Activated CD8-positive, alpha-beta memory T cell treated with anti-CD3 and anti-CD28 coated beads, Interleukin-2, amount 50 U/mL, for 4 hours (primary cell): ENCODE measurements around the gene GZMM.

Experiments used
- DNase-seq: peaks from one replicate; pipeline ENCODE4 v3.0.0-alpha.2; 2020

GZMM gene

DNA sequence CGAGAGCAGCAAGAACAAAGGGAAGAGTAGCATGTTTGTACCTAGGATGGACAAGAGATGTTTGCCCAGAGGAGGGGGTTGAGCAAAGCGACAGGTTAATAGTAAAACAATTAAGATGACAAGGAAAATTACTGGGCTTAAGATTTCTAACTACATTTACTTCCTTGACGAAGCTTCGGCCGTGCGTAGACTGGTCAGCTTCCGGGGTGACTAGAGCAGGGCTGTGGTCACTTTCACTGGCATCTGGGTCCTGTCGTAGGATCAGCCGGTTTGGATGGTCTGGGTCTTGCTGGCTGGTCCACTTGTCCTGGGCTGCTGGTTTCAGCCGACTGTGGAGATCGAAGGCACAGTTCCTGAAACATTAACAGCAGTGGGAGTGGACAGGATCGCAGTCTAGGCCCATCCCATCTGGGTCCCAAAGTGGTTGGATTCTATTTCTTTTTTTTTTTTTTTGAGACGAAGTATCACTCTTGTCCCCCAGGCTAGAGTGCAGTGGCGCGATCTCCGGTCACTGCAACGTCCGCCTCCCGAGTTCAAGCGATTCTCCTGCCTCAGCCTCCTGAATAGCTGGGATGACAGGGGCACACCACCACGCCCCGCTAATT, 23.5 kb downstream of the GZMM start:
- DNase-seq: no peak

DNA sequence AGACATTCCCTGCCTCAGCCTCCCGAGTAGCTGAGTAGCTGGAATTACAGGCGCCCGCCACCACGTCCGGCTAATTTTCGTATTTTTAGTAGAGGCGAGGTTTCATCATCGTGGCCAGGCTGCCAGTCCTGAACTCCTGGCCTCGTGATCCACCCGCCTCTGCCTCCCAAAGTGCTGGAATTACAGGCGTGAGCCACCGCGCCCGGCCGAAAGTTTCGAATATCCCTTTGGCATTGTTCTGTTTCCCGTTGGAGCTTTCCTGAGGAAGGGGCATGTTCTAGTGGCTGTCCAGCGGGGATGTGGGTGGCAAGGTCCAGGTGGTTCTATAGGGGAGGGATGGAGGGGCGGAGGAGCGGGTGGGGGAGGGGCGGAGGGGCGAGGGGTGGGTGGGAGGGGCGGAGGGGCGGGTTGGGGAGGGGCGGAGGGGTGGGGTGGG, 26.4 kb downstream of the GZMM start:
- no peak for DNase-seq

DNA sequence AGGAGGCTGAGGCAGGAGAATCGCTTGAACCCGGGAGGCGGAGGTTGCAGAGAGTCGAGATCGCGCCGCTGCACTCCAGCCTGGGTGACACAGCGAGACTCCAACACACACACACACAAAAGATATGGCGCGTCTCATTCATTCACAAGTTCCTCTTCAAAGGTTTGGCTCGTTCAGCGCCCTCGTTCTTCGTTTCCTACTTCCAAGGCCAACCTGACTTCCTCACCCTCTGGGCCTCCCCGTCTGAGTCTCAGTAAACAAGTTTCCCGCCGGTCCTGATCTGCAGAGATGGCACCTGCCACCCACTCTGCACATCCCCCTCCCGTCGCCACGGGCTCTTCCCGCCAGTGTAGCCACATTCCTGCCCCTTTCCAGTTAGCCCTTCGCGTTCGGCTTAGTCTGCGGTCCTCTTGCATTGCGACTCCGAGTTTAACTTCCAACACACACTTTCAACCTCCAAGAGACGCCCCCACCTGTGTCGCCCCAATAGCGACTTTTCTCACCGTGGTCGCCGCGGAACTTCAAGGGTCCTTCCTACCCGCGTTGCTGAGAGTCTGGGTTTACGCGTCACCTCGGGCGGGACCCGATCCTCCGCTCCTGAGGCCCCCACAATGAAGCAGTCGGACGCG, 27.2 kb downstream of the GZMM start:
- peak; percentile 40 for DNase-seq

DNA sequence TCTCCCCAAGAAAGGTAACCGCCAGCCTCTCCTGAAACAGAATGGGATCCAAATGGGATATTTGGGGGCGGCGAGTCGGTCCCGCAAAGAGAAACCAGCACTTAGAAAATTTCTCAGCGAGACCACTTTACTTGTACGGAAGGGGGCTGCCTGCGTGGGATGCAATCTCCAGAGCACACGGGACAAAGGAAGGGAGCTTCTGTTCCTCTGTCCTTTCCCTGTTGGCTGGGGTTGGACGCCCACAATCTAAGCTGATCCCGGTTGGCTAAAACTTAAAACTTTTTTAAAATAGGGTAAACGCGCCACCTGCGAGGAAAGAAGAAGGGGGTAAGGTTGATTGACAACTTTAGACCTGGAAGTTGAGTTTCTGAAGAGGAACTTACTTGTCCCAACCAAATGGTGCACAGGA, 27.7 kb downstream of the GZMM start:
- no peak for DNase-seq

DNA sequence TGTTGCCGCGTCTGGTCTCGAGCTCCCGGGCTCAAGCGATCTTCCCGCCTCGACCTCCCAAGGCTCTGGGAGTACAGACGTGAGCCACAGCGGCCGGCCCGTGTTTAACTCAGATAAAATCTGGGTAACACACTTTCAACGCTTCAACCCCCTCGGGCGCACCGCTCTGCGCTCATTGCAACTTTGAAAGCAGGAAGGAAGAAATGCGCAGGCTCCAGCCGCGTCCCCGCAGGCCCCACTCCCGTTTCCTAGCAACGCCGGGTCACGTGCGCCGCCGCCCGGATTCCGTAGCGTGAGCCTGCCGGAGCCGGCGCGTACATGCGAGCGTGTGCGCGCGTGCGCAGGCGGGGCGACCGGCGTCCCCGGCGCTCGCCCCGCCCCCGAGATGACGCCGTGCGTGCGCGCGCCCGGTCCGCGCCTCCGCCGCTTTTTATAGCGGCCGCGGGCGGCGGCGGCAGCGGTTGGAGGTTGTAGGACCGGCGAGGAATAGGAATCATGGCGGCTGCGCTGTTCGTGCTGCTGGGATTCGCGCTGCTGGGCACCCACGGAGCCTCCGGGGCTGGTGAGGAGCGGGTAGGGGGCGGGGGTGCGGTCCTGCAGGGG, 28.4 kb downstream of the GZMM start, which contains the start of gene BSG:
Gene BSG (plus strand): TSS at position 457 of the 603 bp plus-strand sequence. CDS start 39 bp downstream, at position 496.
- DNase-seq: peak; percentile 98

DNA sequence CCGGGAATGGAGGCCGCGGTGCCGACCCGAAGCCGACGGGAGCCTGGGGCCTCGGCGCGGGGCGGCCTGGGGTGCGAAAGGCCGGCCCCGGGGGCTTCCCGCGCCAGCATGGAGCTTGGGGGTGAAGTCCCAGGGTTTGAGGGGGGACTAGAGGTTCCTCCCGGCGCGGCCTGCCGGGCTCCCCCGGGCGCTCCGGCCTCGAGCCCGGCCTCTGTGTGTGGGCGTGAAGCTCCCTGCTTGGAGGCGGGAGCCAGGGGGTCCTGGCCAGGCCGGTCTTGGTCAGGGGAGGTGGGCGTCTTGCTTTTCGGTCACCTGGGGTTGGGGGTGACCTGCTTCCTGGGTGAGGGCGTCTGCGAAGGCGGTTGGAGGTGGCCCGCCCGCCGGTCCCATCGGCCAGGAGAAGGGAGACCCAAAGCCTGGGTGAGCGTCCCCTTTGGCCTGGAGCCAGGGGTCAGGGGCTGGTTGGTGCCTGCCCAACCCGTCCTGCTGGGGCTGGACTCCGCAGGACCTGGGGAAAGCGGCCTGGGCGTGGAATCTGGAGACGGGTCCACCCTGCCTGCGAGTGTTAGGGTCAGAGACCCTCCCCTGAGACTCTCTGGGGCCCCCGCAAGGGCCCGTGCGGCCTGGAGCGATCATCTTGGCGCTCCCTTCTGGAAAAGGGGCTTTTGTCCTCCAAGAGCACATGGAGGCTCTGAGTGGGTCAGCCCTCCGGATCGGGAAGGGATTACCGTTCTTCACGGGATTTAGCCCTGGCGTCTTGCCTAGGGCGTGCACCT, 29.1 kb downstream of the GZMM start:
- no peak for DNase-seq

DNA sequence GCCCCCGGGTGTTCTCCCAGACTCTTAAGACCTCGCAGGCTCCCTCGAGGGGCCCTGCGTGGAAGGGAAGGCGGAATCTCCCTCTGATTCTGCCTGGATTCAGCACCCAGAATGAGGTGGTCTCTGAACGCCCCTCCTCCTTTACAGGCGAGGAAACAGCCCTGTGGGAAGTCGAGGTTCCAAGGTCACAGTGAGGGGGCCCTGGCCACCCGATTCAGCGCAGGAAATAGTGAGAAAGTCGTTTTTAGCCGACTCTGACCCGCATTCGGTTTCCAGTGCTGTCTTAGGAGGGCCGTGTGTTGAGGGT, 29.6 kb downstream of the GZMM start:
- no peak for DNase-seq

DNA sequence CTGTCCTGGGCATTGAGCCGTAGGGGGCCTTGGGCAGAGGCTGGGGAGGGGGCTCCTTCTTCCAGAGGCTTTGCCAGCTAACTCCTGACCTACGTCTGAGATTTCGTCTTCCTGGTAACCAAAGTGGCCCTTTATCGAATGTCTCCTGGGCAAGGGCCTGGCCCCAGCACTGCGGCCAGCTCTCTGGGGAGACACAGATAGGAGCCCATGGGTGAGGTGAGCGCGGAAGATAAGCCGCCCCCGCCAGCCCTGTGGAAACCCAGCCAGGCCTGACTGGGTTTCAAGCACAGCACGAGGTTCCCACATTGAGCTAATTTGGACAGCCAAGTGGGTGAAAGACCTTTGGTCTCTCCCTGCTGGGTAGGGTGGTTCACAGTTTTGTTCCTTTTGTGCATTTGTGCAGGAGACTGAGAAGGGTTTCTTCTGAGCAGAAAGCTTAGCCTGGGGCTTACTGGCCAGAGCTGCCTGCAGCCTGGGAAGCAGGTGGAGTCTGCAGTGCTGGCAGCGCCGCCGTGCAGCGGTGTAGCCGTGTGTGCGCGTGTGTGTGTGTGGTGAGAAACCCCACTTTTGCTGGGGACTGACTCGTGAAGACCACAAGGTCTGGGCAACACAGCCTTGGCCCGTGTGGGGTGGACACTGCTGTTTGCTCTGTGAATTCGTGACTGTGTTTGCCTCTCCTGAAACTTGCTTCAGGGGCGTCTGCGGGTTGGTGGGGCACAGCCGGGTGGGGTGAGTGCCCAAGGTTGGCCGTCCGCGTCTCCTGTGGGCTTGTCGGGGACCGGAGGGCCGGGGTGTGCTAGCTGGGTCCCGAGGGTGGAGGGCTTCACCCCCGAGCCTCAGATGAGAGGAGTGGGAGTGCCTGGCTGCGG, 31.0 kb downstream of the GZMM start:
- no peak for DNase-seq

DNA sequence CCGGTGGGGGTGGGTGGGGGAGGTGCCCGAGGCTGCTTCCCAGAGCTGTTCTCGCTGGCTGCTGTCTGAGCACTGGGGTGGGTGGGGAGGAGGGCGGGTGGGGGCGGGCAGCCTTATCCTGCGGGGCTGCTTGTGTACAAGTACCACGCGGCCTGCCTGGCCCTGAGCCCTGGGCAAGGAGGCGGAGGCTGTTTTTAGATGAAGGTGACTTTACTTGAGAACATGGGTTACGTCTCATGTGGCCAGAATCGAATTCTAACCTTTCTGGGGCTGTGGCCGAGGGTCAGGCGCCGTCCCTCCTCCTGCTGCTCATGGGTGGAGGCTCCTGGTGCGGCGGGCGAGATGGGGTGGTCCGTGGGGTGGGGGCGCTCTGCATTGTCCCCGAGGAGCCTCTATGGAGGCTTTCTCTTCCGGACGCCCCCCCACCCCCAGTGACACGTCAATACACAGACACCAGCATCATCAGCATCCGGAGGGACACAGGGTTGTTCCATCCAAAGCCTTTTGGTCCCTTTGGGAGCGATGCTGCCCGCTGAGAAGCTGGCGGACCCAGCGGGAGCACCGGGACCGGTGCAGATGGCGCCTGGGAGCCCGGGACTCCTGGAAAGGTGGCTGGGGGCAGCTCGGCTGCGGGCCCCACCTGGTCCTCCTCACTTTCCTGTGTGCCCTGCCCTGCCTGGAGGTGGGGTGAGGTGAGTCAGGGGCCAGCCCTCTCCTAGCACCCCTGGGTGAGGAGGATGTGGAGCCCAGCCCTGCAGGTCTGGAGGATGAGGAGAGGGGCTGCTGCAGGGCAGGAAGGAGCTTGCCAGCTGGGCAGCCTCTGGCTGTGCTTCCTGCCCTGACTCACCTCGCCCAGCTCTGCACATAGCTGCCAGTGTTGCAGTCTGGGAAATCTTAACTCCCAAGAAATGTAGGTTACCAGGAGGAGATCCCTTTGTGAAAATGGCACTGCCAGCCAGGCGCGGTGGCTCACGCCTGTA, 32.0 kb downstream of the GZMM start:
- DNase-seq: no peak

DNA sequence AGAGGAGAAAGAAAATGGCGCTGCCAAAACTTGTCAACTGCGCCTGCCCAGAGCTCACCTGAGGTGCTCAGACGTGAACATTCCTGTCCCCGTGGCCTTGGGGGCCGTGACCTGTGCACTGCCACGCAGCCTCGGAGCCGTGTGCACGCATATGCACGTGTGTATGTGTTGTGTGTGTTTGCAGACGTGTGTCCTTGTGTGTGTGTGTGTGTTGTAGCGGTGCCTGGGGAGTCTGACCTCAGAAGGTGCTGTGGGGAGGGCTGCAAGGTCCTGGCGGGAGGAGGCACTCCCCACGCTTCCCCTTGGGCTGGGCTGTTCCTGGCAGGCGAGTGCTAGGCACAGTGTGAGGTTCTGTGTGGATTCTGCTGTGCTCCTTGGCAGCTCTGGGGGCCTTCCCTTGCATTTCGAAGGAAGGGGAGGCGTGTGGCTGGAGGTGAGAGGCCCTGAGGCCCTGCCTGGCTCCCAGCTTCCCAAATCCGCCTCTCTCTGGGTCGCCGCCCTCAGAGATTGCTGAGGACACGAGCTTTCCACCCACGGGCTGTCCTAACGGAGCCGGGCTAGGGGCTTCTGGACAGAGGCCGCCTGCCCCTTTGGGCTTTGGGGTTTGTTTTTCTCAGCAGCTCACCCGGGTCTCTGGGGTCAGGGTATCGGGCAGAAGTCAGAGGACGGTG, 33.0 kb downstream of the GZMM start:
- no peak for DNase-seq

DNA sequence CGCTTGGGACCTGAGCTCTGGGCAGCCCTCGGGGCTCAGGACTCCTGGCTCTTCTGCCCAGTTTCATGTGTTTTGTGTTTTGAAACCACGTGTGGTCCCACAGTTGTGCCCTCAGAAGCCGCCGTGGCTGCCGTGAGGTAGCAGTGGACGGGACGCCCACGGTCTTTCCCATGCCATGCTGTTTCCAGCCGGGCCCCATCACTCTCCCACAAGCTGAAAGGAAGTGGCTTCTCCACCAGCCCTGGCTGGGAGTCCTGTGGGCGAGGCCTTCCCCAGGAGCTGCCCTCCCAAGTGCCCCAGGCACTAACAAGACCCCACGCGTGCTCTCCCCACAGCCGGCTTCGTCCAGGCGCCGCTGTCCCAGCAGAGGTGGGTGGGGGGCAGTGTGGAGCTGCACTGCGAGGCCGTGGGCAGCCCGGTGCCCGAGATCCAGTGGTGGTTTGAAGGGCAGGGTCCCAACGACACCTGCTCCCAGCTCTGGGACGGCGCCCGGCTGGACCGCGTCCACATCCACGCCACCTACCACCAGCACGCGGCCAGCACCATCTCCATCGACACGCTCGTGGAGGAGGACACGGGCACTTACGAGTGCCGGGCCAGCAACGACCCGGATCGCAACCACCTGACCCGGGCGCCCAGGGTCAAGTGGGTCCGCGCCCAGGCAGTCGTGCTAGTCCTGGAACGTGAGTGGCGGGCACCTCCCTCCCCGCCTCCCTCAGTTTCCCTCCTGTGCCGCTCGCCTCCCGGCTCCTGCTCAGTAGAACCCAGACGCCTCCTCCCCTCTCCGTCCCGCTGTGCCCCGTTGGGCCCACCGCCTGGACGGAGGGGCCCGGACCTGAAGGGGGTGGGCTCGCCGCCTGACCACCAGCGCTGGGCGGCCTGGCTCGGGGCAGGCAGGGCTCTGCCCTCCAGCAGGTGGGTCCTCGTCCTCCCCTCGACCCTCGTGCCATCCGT, 33.9 kb downstream of the GZMM start:
- no peak for DNase-seq

DNA sequence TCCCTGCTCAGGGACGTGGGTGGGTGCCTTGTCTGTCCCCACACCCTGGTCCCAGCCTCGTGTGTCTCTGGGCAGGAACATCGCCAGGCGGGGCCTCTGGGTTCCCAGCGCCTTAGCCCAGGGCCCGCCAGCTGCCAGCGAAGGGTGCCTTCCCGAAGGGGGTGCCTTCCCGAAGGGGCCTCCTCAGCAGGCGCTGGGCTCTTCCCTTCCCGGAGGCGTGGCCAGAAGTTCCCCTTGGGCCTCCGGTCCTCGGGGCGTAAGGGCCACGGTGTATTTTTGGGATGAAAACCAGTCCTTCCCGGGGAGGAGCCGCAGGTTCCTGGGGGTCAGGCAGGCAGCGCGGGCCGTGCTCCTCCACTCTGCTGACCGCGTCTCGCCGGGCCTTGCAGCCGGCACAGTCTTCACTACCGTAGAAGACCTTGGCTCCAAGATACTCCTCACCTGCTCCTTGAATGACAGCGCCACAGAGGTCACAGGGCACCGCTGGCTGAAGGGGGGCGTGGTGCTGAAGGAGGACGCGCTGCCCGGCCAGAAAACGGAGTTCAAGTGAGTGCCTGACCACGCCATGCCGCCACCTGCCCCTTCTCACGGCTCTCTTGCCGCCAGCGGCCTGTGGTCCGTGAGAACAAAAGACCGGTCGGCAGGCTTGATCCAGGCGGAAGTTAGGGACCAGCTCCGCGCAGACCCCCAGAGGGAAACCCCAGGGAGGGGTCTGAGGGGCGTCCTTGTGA, 35.4 kb downstream of the GZMM start:
- no peak for DNase-seq

DNA sequence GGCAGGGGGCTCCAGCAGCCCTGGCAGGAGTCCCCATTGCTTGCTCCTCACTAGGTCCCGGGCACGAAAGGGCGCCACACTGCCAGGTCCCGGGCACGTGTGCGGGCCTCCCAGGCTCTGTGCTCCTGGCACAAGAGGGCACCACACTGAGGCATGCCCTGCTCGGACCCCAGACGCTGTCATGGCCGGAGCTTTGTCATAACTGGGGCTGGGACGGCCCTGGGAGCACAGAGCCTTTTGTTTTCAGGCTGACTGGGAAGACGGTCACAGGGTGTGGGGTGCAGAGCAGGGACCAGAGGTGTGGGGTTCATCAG, 35.9 kb downstream of the GZMM start:
- no peak for DNase-seq

DNA sequence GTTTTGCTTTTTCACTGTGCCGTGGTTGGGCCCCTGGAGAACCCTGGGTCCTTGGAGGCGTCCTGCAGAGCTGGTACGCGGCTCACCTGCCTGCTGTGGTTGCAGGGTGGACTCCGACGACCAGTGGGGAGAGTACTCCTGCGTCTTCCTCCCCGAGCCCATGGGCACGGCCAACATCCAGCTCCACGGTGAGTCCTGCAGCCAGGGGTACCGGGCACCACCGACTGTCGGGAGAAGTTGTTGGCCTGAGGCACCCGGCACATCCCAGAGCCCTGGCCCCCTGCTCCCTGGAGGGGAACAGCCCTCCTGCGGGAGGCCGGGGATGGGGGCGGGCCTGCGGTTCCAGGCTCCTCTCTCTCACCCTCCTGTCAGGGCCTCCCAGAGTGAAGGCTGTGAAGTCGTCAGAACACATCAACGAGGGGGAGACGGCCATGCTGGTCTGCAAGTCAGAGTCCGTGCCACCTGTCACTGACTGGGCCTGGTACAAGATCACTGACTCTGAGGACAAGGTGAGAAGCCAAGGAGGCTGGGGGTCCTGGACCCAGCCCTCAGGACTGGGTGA, 36.5 kb downstream of the GZMM start:
- no peak for DNase-seq

DNA sequence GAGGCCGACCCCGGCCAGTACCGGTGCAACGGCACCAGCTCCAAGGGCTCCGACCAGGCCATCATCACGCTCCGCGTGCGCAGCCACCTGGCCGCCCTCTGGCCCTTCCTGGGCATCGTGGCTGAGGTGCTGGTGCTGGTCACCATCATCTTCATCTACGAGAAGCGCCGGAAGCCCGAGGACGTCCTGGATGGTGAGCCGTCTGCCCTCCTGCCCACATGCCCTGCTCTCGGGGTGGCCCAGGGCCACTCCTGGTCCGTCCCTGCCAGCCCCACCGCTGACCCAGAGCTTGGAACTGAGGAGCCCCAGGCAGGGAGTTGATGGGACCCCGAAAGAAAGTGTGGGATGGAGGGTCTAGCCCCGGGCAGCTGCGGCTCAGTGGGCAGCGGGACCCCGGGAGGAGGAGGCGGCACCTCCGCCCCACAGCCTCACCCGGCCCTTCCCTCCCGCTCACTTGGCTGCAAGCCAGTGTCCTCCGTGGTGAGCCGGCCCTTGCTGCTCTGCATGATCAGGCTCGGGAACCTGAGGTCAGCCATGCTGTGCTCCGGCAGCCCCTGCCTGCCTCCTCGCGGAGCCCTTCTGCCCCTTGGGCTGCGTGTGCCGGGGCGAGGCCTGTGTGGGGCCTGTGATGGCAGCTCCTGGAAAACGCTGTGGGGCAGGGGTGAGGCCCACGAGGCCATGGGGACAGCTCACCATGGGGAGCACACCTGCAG, 37.7 kb downstream of the GZMM start:
- no peak for DNase-seq

DNA sequence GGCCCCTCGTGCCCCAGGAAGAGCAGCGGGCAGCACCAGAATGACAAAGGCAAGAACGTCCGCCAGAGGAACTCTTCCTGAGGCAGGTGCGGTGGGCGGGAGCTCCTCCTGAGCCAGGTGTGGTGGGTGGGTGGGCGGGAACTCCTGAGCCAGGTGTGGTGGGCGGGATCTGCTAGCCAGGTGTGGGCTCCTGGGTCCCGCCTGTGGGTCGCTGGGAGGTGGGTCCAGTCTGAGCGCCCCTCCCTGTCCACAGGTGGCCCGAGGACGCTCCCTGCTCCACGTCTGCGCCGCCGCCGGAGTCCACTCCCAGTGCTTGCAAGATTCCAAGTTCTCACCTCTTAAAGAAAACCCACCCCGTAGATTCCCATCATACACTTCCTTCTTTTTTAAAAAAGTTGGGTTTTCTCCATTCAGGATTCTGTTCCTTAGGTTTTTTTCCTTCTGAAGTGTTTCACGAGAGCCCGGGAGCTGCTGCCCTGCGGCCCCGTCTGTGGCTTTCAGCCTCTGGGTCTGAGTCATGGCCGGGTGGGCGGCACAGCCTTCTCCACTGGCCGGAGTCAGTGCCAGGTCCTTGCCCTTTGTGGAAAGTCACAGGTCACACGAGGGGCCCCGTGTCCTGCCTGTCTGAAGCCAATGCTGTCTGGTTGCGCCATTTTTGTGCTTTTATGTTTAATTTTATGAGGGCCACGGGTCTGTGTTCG, 38.8 kb downstream of the GZMM start:
- DNase-seq: no peak

DNA sequence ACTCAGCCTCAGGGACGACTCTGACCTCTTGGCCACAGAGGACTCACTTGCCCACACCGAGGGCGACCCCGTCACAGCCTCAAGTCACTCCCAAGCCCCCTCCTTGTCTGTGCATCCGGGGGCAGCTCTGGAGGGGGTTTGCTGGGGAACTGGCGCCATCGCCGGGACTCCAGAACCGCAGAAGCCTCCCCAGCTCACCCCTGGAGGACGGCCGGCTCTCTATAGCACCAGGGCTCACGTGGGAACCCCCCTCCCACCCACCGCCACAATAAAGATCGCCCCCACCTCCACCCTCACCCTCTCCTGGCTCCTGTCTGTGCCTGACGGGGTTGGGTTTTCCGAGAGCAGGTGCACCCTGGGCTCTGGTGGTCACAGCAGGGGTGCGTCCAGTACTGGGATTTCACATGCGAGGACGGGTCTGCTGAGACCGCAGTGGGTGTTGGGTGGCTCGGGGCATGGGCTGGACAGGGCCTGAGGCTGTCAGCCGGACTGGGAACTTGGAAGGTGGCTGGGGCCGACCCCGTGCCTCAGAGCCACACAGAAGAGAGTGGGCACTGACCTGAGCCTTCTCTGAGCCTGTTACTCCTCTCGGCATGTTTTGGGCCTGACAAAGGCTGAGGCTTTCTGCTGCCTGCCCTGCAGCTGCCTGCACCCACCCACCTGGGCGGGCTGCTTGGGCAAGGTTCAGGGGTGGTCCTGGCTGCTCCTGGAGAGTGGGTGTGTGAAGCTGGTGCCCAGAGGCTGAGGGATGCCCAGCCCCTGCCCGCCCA, 39.5 kb downstream of the GZMM start:
- DNase-seq: no peak
